Endothelial cell of umbilical vein (primary cell): ENCODE measurements around the gene UNKL. TPM values are rescaled to one million over a fixed set of nuclear protein-coding genes. Genes with fewer than 3 reads are reported as not detected.

ENCODE experiments used
- BruUV-seq: library from RNA; stranded (reverse); fragments of 400-500 nt; replicated peaks from 2 replicates; lab custom pipeline; 2021; lab: Mats Ljungman, UMichigan
- CTCF ChIA-PET: fragments of 300-600, 350-600 bp; sonication (Branson Sonifier 250); formaldehyde crosslinking; loops from one replicate; lab custom pipeline; 2021; ENCODE audit warnings: antibody characterized with exemption, inconsistent platforms; lab: Charles Lee
- POLR2A ChIA-PET: fragments of 300-600, 350-600 bp; sonication (Branson Sonifier 250); formaldehyde crosslinking; loops from one replicate; lab custom pipeline; 2021; ENCODE audit warnings: antibody characterized with exemption, inconsistent platforms; lab: Charles Lee
- DNase-seq: peaks from one replicate; pipeline ENCODE4 v3.0.0-alpha.2; 2011; ENCODE audit warnings: low read depth, low spot score
- FAIRE-seq: peaks from 2 replicates; lab custom pipeline; 2011; peaks lifted over from hg19 to GRCh38; lab: Jason Lieb, UNC
- H2AFZ ChIP-seq: 2 replicates; pipeline ENCODE4 v1.6.0; 2012; ENCODE audit warnings: low read depth, low read length, control low read depth, inconsistent platforms
- H3K27ac ChIP-seq: 2 replicates; pipeline ENCODE4 v1.5.1; 2011; ENCODE audit warnings: low read depth, mild to moderate bottlenecking, control low read depth, low read length, moderate library complexity; ENCODE audit not compliant: insufficient read depth
- H3K27me3 ChIP-seq, 2 experiments: 2 replicates each; pipeline versions ENCODE4 v1.6.0 to v1.6.1; 2011; ENCODE audit warnings: low read length in 2 of 2, mixed read lengths in 1 of 2; ENCODE audit not compliant: control insufficient read depth in 2 of 2, insufficient read depth in 2 of 2
- H3K36me3 ChIP-seq, 2 experiments: 2 replicates in 1 of 2; 3 replicates in 1 of 2; pipeline ENCODE4 v1.5.1; 2011; ENCODE audit warnings: low read length in 2 of 2, mild to moderate bottlenecking in 1 of 2, moderate library complexity in 1 of 2; ENCODE audit not compliant: control insufficient read depth in 2 of 2, insufficient read depth in 2 of 2; ENCODE audit errors: extremely low read depth in 1 of 2
- H3K4me1 ChIP-seq: 3 replicates; pipeline ENCODE4 v1.5.1; 2011; ENCODE audit warnings: mild to moderate bottlenecking, low read length; ENCODE audit not compliant: control insufficient read depth, insufficient read depth; ENCODE audit errors: extremely low read depth
- H3K4me2 ChIP-seq: 2 replicates; pipeline ENCODE4 v1.6.1; 2011; ENCODE audit warnings: low read length, control low read depth, mixed read lengths; ENCODE audit not compliant: insufficient read depth
- H3K4me3 ChIP-seq, 3 experiments: fragments of 200-600 bp in 1 of 3; sonication (generic), shearing (Covaris generic) in 1 of 3; replicated peaks in 1 of 3; 2 replicates each; pipeline ENCODE4 v1.5.1; 2011 to 2016; ENCODE audit warnings: control low read depth in 3 of 3, low read length in 3 of 3, mild to moderate bottlenecking in 2 of 3, inconsistent platforms in 1 of 3, low read depth in 1 of 3, moderate library complexity in 1 of 3; ENCODE audit not compliant: insufficient read depth in 1 of 3
- H3K79me2 ChIP-seq: 2 replicates; pipeline ENCODE4 v1.6.0; 2012; ENCODE audit warnings: low read length, inconsistent platforms; ENCODE audit not compliant: control insufficient read depth, insufficient read depth
- H3K9ac ChIP-seq: replicated peaks from 2 replicates; pipeline ENCODE3; 2011; ENCODE audit warnings: low read length, control low read depth; ENCODE audit not compliant: insufficient read depth; ENCODE audit errors: extremely low read depth
- H3K9me1 ChIP-seq: replicated peaks from 3 replicates; pipeline ENCODE4 v1.6.0; 2011; ENCODE audit warnings: mild to moderate bottlenecking, low read length; ENCODE audit not compliant: control insufficient read depth, insufficient read depth; ENCODE audit errors: extremely low read depth
- H3K9me3 ChIP-seq: replicated peaks from 2 replicates; pipeline ENCODE4 v1.5.1; 2012; ENCODE audit warnings: low read length, inconsistent platforms; ENCODE audit not compliant: control insufficient read depth, insufficient read depth
- H4K20me1 ChIP-seq: replicated peaks from 2 replicates; pipeline ENCODE3; 2011; ENCODE audit warnings: mild to moderate bottlenecking, low read length; ENCODE audit not compliant: control insufficient read depth, insufficient read depth; ENCODE audit errors: extremely low read depth
- CTCF ChIP-seq, 2 donors: IDR thresholded peaks; 1 replicate in 1 of 2; 2 replicates in 1 of 2; pipeline ENCODE4 v1.5.1; 2011; ENCODE audit warnings: low read length in 2 of 2, mild to moderate bottlenecking in 2 of 2, moderate library complexity in 2 of 2, control low read depth in 1 of 2, inconsistent platforms in 1 of 2, low read depth in 1 of 2; ENCODE audit not compliant: insufficient read depth in 1 of 2; ENCODE audit errors: extremely low read depth in 1 of 2
- EZH2 ChIP-seq: IDR thresholded peaks from 2 replicates; pipeline ENCODE4 v1.6.1; 2012; ENCODE audit warnings: borderline replicate concordance, low read depth, mild to moderate bottlenecking, moderate library complexity, low read length, inconsistent platforms; ENCODE audit not compliant: severe bottlenecking
- GATA2 ChIP-seq: IDR thresholded peaks from 2 replicates; pipeline ENCODE4 v1.7.0; 2011; ENCODE audit warnings: low read depth, mild to moderate bottlenecking, moderate library complexity, mixed read lengths, low read length; ENCODE audit not compliant: insufficient read length, insufficient read depth
- JUN ChIP-seq: IDR thresholded peaks from 2 replicates; pipeline ENCODE4 v1.6.1; 2011; ENCODE audit warnings: borderline replicate concordance, low read depth; ENCODE audit not compliant: insufficient read length, insufficient read depth
- MAX ChIP-seq: IDR thresholded peaks from 2 replicates; pipeline ENCODE4 v1.6.1; 2011; ENCODE audit not compliant: insufficient read depth, insufficient read length
- POLR2A ChIP-seq: IDR thresholded peaks from 2 replicates; pipeline ENCODE4 v1.6.1; 2012; ENCODE audit warnings: low read depth, mild to moderate bottlenecking, control low read depth, low read length
- POLR2AphosphoS5 ChIP-seq: IDR thresholded peaks from 2 replicates; pipeline ENCODE4 v1.6.1; 2012; ENCODE audit warnings: low read depth, mild to moderate bottlenecking, control low read depth, low read length, moderate library complexity; ENCODE audit not compliant: insufficient read depth
- dilution Hi-C: fragments of 300-500 bp; cut with MboI; formaldehyde crosslinking; loops from one replicate; pipeline ENCODE4 v1.15.0; 2019; ENCODE audit warnings: low sequenced_read_pairs; ENCODE audit not compliant: extremely low pct_ligation_motif_present
- intact Hi-C: fragments of 100-400 bp; cut with micrococcal nuclease; formaldehyde crosslinking; loops from one replicate; pipeline ENCODE4 v1.10.0; 2022
- polyA plus RNA-seq, 4 experiments: library from polyadenylated mRNA; depleted of rRNA in 3 of 4; stranded (reverse) in 3 of 4; unstranded in 1 of 4; fragments of >200 nt; gene quantifications; 2 replicates each; pipeline versions ENCODE4 v1.2.1 to v1.2.3, GENCODE V29; 2011 to 2012; ENCODE audit warnings: missing spikeins in 1 of 4
- total RNA-seq: library from RNA; stranded (reverse); gene quantifications from 2 replicates; pipeline ENCODE4 v1.2.3, GENCODE V29; 2021

The UNKL gene
- total and polyA plus RNA-seq, 2 donors (not counting 3 experiments of a cell fraction or from before 2014, with no cell fraction given): 17.1 to 32.8 TPM

DNA sequence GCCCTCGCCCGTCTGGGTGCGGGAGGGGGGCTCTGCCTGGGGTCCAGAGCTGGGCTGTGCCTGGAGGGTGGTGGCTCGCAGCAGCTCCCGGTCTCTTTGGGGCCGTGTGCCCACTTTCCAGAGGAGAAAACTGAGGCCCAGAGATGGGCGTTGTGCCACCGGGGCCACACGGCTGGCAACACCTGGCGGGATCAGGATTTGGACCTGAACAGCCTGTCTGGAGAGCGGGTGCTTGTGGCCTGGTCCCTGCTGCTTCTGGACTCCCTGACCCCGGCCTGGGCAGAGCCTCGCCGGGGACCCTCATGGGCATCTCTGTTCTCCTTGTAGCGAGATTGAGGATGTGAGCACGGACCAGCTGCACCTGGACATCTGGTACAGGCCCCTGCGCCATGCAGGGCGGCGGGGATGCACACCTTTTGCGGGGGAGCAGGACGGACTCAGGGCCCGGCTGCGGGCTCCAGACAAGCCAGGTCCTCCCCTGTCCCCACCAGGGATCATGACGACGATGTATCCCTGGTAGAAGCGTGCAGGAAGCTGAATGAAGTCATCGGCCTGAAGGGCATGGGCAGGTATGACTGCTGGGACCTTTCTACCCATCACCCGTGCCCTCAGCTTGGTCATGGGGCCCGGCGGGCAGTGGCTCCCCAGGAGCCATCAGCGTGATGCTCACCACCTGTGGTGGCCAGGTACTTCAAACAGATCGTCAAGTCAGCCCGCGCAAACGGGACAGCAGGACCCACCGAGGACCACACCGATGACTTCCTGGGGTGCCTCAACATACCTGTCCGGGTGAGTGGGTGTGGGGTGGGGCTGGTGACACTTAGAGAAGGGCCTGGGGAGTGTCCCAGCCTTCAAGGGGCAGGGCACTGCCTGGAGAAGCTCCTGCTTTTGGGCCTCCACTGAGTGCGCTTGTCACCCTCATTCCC, 72.7 kb downstream of the UNKL start:
- no peak for DNase-seq
- Histone ChIP-seq H3K36me3 (no peaks in the 10 kb centered on the region), H3K4me2 (no peak overlapping the region), H2AFZ (no peak overlapping the region), H3K4me3 (no peak overlapping the region), H3K9ac (no peak overlapping the region), H3K9me1 (no peaks in the 10 kb centered on the region), H3K79me2 (no peaks in the 10 kb centered on the region), H3K9me3 (no peaks in the 10 kb centered on the region), H3K27me3 (no peaks in the 10 kb centered on the region), H4K20me1 (no peaks in the 10 kb centered on the region), H3K27ac (no peak overlapping the region), H3K4me1 (no peaks in the 10 kb centered on the region)
- dilution Hi-C loops (no loop called here), intact Hi-C loops (no loop called here)
- no peak for FAIRE-seq
- CTCF ChIA-PET: no interaction called here
- TF ChIP-seq POLR2AphosphoS5 (no peak), JUN (no peak), POLR2A (no peak), GATA2 (no peak), CTCF (IDR thresholded peaks at IDR 0.05; ENCODE audit: extremely low read depth in 1 of 2, insufficient read depth in 1 of 2, low read depth in 1 of 2, low read length in 2 of 2) (no peak), EZH2 (no peak), MAX (no peak)
- POLR2A ChIA-PET: no interaction called here
- no TSS peak for BruUV-seq
